IMR-90 (cell line): ENCODE results near the gene KCNAB2.

Experiments
- CEBPB ChIP-seq: IDR thresholded peaks from 2 replicates; pipeline ENCODE4 v1.6.1; 2012; ENCODE audit warnings: low read depth, low read length, improper control_type of control experiment
- MAZ ChIP-seq: IDR thresholded peaks from 2 replicates; pipeline ENCODE4 v1.6.1; 2012; ENCODE audit warnings: low read depth, mild to moderate bottlenecking, low read length, improper control_type of control experiment, moderate library complexity, borderline replicate concordance
- MXI1 ChIP-seq: IDR thresholded peaks from 2 replicates; pipeline ENCODE4 v1.6.1; 2012; ENCODE audit warnings: low read depth, mild to moderate bottlenecking, low read length, moderate library complexity, borderline replicate concordance
- NFE2L2 ChIP-seq: fragments of 150-350 bp; IDR thresholded peaks from 2 replicates; pipeline ENCODE4 v1.6.1; 2016; ENCODE audit warnings: low read depth, mild to moderate bottlenecking, low read length
- POLR2A ChIP-seq: IDR thresholded peaks from 2 replicates; pipeline ENCODE4 v1.6.1; 2012; ENCODE audit warnings: mild to moderate bottlenecking, low read depth, low read length
- RAD21 ChIP-seq: IDR thresholded peaks from 2 replicates; pipeline ENCODE4 v1.6.1; 2012; ENCODE audit warnings: low read length, improper control_type of control experiment
- RCOR1 ChIP-seq: IDR thresholded peaks from 2 replicates; pipeline ENCODE4 v1.6.1; 2012; ENCODE audit warnings: mild to moderate bottlenecking, low read length, improper control_type of control experiment; ENCODE audit not compliant: insufficient replicate concordance
- RFX5 ChIP-seq: IDR thresholded peaks from 2 replicates; pipeline ENCODE4 v1.8.0; 2012; ENCODE audit warnings: low read depth, mild to moderate bottlenecking, low read length, moderate library complexity
- TF ChIP-seq, protein P1 (sequence below): conservative IDR thresholded peaks from 2 replicates; pipeline ENCODE4 v1.5.1; 2012; ENCODE audit warnings: mild to moderate bottlenecking, low read depth, low read length, improper control_type of control experiment
- TF ChIP-seq, protein P2 (sequence below): fragments of 150-350 bp; IDR thresholded peaks from 2 replicates; pipeline ENCODE4 v1.6.1; 2016; ENCODE audit warnings: low read depth, mild to moderate bottlenecking, low read length, moderate library complexity, borderline replicate concordance

DNA sequence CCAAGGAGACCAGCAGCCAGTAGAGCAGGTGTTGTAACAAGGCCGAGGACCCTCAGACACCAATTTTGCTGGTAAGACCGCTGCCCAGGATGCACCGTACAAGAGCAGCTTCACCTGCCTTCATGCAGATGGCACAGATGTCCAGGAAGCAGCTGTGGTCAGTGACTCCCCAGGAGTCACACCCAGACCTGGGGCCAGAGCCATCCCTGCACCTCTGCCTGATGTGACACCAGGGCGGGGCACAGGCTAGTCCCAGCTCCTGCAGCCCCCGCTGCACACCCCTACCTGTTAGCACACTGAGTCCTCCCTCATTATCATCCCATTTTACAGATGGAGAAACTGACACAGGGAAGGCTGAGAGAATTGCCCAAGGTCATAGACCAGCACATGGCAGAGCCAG, 16.3 kb upstream of the KCNAB2 start:
- TF ChIP-seq, protein P1, sequence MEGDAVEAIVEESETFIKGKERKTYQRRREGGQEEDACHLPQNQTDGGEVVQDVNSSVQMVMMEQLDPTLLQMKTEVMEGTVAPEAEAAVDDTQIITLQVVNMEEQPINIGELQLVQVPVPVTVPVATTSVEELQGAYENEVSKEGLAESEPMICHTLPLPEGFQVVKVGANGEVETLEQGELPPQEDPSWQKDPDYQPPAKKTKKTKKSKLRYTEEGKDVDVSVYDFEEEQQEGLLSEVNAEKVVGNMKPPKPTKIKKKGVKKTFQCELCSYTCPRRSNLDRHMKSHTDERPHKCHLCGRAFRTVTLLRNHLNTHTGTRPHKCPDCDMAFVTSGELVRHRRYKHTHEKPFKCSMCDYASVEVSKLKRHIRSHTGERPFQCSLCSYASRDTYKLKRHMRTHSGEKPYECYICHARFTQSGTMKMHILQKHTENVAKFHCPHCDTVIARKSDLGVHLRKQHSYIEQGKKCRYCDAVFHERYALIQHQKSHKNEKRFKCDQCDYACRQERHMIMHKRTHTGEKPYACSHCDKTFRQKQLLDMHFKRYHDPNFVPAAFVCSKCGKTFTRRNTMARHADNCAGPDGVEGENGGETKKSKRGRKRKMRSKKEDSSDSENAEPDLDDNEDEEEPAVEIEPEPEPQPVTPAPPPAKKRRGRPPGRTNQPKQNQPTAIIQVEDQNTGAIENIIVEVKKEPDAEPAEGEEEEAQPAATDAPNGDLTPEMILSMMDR: no peak
- TF ChIP-seq RAD21: no peak
- no peak for TF ChIP-seq POLR2A
- no peak for TF ChIP-seq CEBPB
- no peak for TF ChIP-seq NFE2L2
- TF ChIP-seq MXI1: no peak
- TF ChIP-seq MAZ: no peak
- TF ChIP-seq, protein P2, sequence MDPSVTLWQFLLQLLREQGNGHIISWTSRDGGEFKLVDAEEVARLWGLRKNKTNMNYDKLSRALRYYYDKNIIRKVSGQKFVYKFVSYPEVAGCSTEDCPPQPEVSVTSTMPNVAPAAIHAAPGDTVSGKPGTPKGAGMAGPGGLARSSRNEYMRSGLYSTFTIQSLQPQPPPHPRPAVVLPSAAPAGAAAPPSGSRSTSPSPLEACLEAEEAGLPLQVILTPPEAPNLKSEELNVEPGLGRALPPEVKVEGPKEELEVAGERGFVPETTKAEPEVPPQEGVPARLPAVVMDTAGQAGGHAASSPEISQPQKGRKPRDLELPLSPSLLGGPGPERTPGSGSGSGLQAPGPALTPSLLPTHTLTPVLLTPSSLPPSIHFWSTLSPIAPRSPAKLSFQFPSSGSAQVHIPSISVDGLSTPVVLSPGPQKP: no peak
- no peak for TF ChIP-seq RFX5
- no peak for TF ChIP-seq RCOR1
